B cell (primary cell): ENCODE measurements around the gene SLC19A1. TPM values are rescaled to one million over a fixed set of nuclear protein-coding genes. Genes with fewer than 3 reads are reported as not detected.

Experiments used
- ATAC-seq: fragments of 200-7000 bp; cut with Tn5 transposase; one replicate; pipeline ENCODE4 v1.10.0; 2021; ENCODE audit warnings: low read depth, mild to moderate bottlenecking, moderate number of reproducible peaks, moderate library complexity
- CTCF ChIA-PET: fragments of 350-600 bp; sonication (Branson Sonifier 250); formaldehyde crosslinking; loops from one replicate; lab custom pipeline; 2021; ENCODE audit warnings: antibody characterized with exemption, inconsistent platforms; lab: Charles Lee
- POLR2A ChIA-PET: fragments of 350-600 bp; sonication (Branson Sonifier 250); formaldehyde crosslinking; loops from one replicate; lab custom pipeline; 2021; ENCODE audit warnings: antibody characterized with exemption; lab: Charles Lee
- DNase-seq: peaks from one replicate; pipeline ENCODE4 v3.0.0; 2013
- H2AFZ ChIP-seq: 2 replicates; pipeline ENCODE4 v1.6.1; 2012; ENCODE audit warnings: mild to moderate bottlenecking, low read depth, low read length; ENCODE audit not compliant: insufficient read depth, poor library complexity, severe bottlenecking
- H3K27ac ChIP-seq, 2 donors: 1 replicate in 1 of 2; 2 replicates in 1 of 2; pipeline ENCODE4 v1.5.1; 2012 to 2013; ENCODE audit warnings: low read length in 2 of 2, mild to moderate bottlenecking in 2 of 2, moderate library complexity in 1 of 2
- H3K27me3 ChIP-seq, 4 experiments: fragments of 200-600 bp in 1 of 4; sonication (generic) in 1 of 4; replicated peaks in 1 of 4; 1 replicate in 2 of 4; 2 replicates in 2 of 4; pipeline versions ENCODE4 v1.6.1 to v1.7.0; 2013 to 2016; ENCODE audit warnings: low read length in 3 of 4, mild to moderate bottlenecking in 2 of 4, mixed read lengths in 1 of 4, moderate library complexity in 1 of 4; ENCODE audit not compliant: insufficient read depth in 4 of 4, control insufficient read depth in 3 of 4; ENCODE audit errors: control extremely low read depth in 1 of 4
- H3K36me3 ChIP-seq, 2 experiments: replicated peaks in 1 of 2; 1 replicate in 1 of 2; 2 replicates in 1 of 2; pipeline versions ENCODE4 v1.6.1 to v1.7.1; 2013; ENCODE audit warnings: low read length in 1 of 2; ENCODE audit not compliant: insufficient read depth in 2 of 2, control insufficient read depth in 1 of 2; ENCODE audit errors: control extremely low read depth in 1 of 2, extremely low read depth in 1 of 2
- H3K4me1 ChIP-seq, 2 donors: fragments of 200-600 bp in 1 of 2; sonication (generic) in 1 of 2; 1 replicate in 1 of 2; 2 replicates in 1 of 2; pipeline versions ENCODE4 v1.5.1 to v1.6.1; 2013 to 2017; ENCODE audit warnings: low read length in 2 of 2; ENCODE audit not compliant: control insufficient read depth in 2 of 2, insufficient read depth in 2 of 2
- H3K4me2 ChIP-seq: replicated peaks from 2 replicates; pipeline ENCODE3; 2012; ENCODE audit warnings: mild to moderate bottlenecking, low read depth, low read length; ENCODE audit not compliant: poor library complexity, severe bottlenecking
- H3K4me3 ChIP-seq, 5 experiments: fragments of 200-600 bp in 1 of 5; sonication (generic) in 1 of 5; 1 replicate in 3 of 5; 2 replicates in 2 of 5; pipeline versions ENCODE4 v1.5.1 to v1.7.0; 2011 to 2016; ENCODE audit warnings: low read length in 4 of 5, mild to moderate bottlenecking in 4 of 5, low read depth in 2 of 5, control low read depth in 1 of 5, moderate library complexity in 1 of 5; ENCODE audit not compliant: insufficient read depth in 1 of 5; ENCODE audit errors: control extremely low read depth in 1 of 5, extremely low read depth in 1 of 5
- H3K79me2 ChIP-seq: fragments of 200-600 bp; sonication (generic); one replicate; pipeline ENCODE4 v1.6.0; 2016; ENCODE audit warnings: low read length; ENCODE audit not compliant: control insufficient read depth, insufficient read depth
- H3K9ac ChIP-seq: fragments of 200-600 bp; sonication (generic); 2 replicates; pipeline ENCODE4 v1.6.1; 2017; ENCODE audit warnings: mild to moderate bottlenecking, low read length, moderate library complexity
- H3K9me3 ChIP-seq, 3 donors: one replicate each; pipeline versions ENCODE4 v1.6.1 to v1.7.1; 2013; ENCODE audit warnings: low read length in 2 of 3; ENCODE audit not compliant: control insufficient read depth in 2 of 3, insufficient read depth in 1 of 3; ENCODE audit errors: control extremely low read depth in 1 of 3
- H4K20me1 ChIP-seq: 2 replicates; pipeline ENCODE4 v1.6.0; 2012; ENCODE audit warnings: mild to moderate bottlenecking, low read length; ENCODE audit not compliant: insufficient read depth, control insufficient read depth, poor library complexity, severe bottlenecking
- H3K27ac Mint-ChIP-seq: one replicate; pipeline ENCODE4 v1.8.0; 2021; ENCODE audit warnings: mixed read lengths
- H3K27me3 Mint-ChIP-seq: one replicate; pipeline ENCODE4 v1.8.0; 2021; ENCODE audit warnings: mixed read lengths
- H3K4me1 Mint-ChIP-seq: one replicate; pipeline ENCODE4 v1.8.0; 2021; ENCODE audit warnings: mixed read lengths
- H3K4me3 Mint-ChIP-seq: one replicate; pipeline ENCODE4 v1.8.0; 2021; ENCODE audit warnings: mixed read lengths
- H3K9me3 Mint-ChIP-seq: one replicate; pipeline ENCODE4 v1.8.0; 2022; ENCODE audit warnings: mixed read lengths; ENCODE audit not compliant: insufficient read depth
- EZH2 ChIP-seq: IDR thresholded peaks from 2 replicates; pipeline ENCODE4 v1.6.1; 2012; ENCODE audit warnings: borderline replicate concordance, low read depth, mild to moderate bottlenecking, moderate library complexity, low read length; ENCODE audit not compliant: insufficient read depth, poor library complexity, severe bottlenecking
- WGBS: methylation state at CpG from one replicate; pipeline ENCODE4 v1.1.5; 2013; ENCODE audit warnings: missing lambda C conversion rate; ENCODE audit not compliant: insufficient coverage; 5-methylcytosine and 5-hydroxymethylcytosine counted together
- intact Hi-C: fragments of 100-400 bp; cut with micrococcal nuclease; formaldehyde crosslinking; loops from one replicate; pipeline ENCODE4 v1.10.0; 2022
- polyA plus RNA-seq: library from polyadenylated mRNA; depleted of rRNA; stranded (reverse); fragments of >200 nt; gene quantifications from 2 replicates; pipeline ENCODE4 v1.2.3, GENCODE V29; 2012
- total RNA-seq, 2 donors: library from RNA; stranded (reverse); fragments of 120-200 nt in 1 of 2; gene quantifications; 1 replicate in 1 of 2; 2 replicates in 1 of 2; pipeline versions ENCODE4 v1.2.3 to v1.2.4, GENCODE V29; 2013 to 2022
- TF ChIP-seq, protein P1 (sequence below): fragments of 200-600 bp; IDR thresholded peaks from one replicate; pipeline ENCODE4 v1.8.0; 2022; ENCODE audit warnings: antibody characterized with exemption, mild to moderate bottlenecking

Gene SLC19A1
- total and polyA plus RNA-seq, 2 donors (not counting 1 experiment from before 2014, with no cell fraction given) = 8.7 to 10.1 TPM

DNA sequence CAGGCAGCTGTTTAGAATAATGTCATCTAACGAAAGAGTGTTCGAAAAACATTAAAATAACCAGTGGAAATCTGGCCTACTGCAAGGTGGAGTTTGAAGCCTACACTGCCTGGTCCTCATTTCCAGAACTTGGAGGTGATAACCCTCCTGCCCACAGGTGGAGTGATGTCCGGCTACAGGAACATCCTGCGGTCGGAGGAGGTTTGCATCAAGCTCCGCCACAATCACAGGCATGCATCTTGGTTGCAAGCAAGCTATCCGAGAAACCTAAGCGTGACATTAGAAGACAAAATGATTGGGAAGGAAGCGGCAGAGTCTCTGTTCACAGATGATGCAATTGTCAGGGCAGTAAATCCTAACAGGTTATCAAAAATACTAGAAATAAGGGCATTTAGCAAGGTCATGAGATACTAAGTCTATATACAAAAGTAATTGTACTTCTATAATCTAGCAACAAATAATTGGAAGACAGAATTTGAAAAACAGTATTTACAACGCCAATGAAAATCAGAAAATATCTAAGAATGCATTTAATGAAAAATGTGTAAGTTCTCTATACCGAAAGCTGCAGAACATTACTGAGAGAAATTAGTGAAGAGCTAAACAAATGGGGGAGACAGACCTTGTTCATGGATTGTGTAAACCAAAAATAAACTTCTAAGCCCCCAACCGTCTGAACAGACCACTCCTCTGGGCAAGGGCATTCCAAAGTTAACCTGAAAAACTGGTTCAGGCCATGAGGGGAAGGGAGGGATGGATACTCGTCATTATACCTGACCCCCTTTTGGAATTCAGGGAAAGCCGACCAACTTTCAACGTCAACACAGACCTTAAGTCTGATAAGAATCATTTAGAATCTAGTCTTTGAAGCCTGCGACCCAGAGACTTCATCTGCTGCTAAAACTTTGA is 4.7 kb upstream of the SLC19A1 start:
- CTCF ChIA-PET = interaction anchor here (1.0 to 1.1 kb wide), 2 partner anchors 9 to 406 kb away, joined by 3 to 4 read pairs; no protein-coding TSS in a partner anchor
- 94% methylated on average over 7 of the region's 16 CpGs for WGBS
- H3K9me3 ChIP-seq = no peaks in the 10 kb centered on the region

More for the DNA sequence above, 4.7 kb upstream of the SLC19A1 start:
- H3K4me1 Mint-ChIP-seq = peaks cover 31% of the 10 kb centered on the region
- Histone ChIP-seq H3K27me3 (no peaks in the 10 kb centered on the region), H4K20me1 (no peaks in the 10 kb centered on the region), H3K4me3 (no peak overlapping the region), H3K36me3 (no peaks in the 10 kb centered on the region), H3K9ac (no peak overlapping the region), H2AFZ (no peak overlapping the region), H3K79me2 (no peaks in the 10 kb centered on the region), H3K4me2 (no peak overlapping the region), H3K4me1 (peaks cover 29 to 42% of the 10 kb centered on the region in 2 donors), H3K27ac (no peak overlapping the region)
- ATAC-seq (no peak), DNase-seq (no peak)
- H3K9me3 Mint-ChIP-seq = no peaks in the 10 kb centered on the region
- H3K27ac Mint-ChIP-seq = no peak overlapping the region
- POLR2A ChIA-PET = no interaction called here
- H3K4me3 Mint-ChIP-seq = no peak overlapping the region
- TF ChIP-seq, protein P1, sequence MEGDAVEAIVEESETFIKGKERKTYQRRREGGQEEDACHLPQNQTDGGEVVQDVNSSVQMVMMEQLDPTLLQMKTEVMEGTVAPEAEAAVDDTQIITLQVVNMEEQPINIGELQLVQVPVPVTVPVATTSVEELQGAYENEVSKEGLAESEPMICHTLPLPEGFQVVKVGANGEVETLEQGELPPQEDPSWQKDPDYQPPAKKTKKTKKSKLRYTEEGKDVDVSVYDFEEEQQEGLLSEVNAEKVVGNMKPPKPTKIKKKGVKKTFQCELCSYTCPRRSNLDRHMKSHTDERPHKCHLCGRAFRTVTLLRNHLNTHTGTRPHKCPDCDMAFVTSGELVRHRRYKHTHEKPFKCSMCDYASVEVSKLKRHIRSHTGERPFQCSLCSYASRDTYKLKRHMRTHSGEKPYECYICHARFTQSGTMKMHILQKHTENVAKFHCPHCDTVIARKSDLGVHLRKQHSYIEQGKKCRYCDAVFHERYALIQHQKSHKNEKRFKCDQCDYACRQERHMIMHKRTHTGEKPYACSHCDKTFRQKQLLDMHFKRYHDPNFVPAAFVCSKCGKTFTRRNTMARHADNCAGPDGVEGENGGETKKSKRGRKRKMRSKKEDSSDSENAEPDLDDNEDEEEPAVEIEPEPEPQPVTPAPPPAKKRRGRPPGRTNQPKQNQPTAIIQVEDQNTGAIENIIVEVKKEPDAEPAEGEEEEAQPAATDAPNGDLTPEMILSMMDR = no peak
- TF ChIP-seq EZH2 = no peak
- intact Hi-C loops = no loop called here
- H3K27me3 Mint-ChIP-seq = no peaks in the 10 kb centered on the region
